GM18868 (cell line): Measurements from ENCODE around the gene C1orf210.

Source experiments
- ATAC-seq: cut with Tn5 transposase; IDR thresholded peaks from one replicate; pipeline ENCODE4 v1.9.1; 2021; ENCODE audit warnings: mild to moderate bottlenecking, moderate library complexity; ENCODE audit not compliant: unreplicated experiment

Gene C1orf210

GRCh38 chr1:43312663-43313515 is 27.5 kb upstream of the C1orf210 start:
- ATAC-seq = no peak

- no peak for ATAC-seq
Measured at GRCh38 chr1:43312212-43312623, 26.8 kb upstream of the C1orf210 start.

GRCh38 chr1:43311521-43311920 is 26.1 kb upstream of the C1orf210 start:
- no peak for ATAC-seq

- ATAC-seq = no peak
Measured at GRCh38 chr1:43309405-43310025, 24.1 kb upstream of the C1orf210 start.

GRCh38 chr1:43308635-43309404 is 23.4 kb upstream of the C1orf210 start:
- ATAC-seq = no peak

GRCh38 chr1:43307458-43308158 is 22.2 kb upstream of the C1orf210 start:
- ATAC-seq = no peak

- no peak for ATAC-seq
Measured at GRCh38 chr1:43306688-43307457, 21.5 kb upstream of the C1orf210 start.

- ATAC-seq = no peak
Measured at GRCh38 chr1:43305926-43306687, 20.7 kb upstream of the C1orf210 start.

GRCh38 chr1:43305461-43305860 is 20.1 kb upstream of the C1orf210 start:
- ATAC-seq = no peak

- no peak for ATAC-seq
Measured at GRCh38 chr1:43304771-43305300, 19.5 kb upstream of the C1orf210 start.

- no peak for ATAC-seq
Measured at GRCh38 chr1:43304314-43304681, 18.9 kb upstream of the C1orf210 start.

GRCh38 chr1:43303471-43304313 is 18.3 kb upstream of the C1orf210 start:
- ATAC-seq = no peak

- ATAC-seq = no peak
Measured at GRCh38 chr1:43302721-43303470, 17.5 kb upstream of the C1orf210 start.

- no peak for ATAC-seq
Measured at GRCh38 chr1:43302201-43302600, 16.8 kb upstream of the C1orf210 start.

GRCh38 chr1:43300378-43301094 is 15.2 kb upstream of the C1orf210 start, which contains the start of gene TIE1:
TSS of gene TIE1 (plus strand) at chr1:43300982. CDS start at chr1:43301072, 90 bp downstream.
- ATAC-seq = no peak

GRCh38 chr1:43299101-43299500 is 13.7 kb upstream of the C1orf210 start:
- no peak for ATAC-seq

- no peak for ATAC-seq
Measured at GRCh38 chr1:43298055-43298454, 12.7 kb upstream of the C1orf210 start.
